A549 (cell line): ENCODE results near the gene RHD.
A peak's percentile ranks its signal among the peaks of the same experiment; 100 is the strongest.

ENCODE experiments used
- EP300 ChIP-seq, 2 experiments: fragments of >200 bp; sonication (Bioruptor Twin); formaldehyde crosslinking; IDR thresholded peaks; 2 replicates in 1 of 2; 3 replicates in 1 of 2; pipeline ENCODE4 v1.6.1; 2016 to 2017
- HOXA7 ChIP-seq: fragments of 250-450 bp; sonication (Bioruptor Pico); IDR thresholded peaks from 2 replicates; pipeline ENCODE4 v1.5.0; 2020; ENCODE audit warnings: mild to moderate bottlenecking, moderate library complexity
- JUN ChIP-seq, 2 experiments: fragments of >200 bp; sonication (Bioruptor Twin); formaldehyde crosslinking; IDR thresholded peaks; 2 replicates in 1 of 2; 3 replicates in 1 of 2; pipeline ENCODE4 v1.6.1; 2016 to 2017
- JUNB ChIP-seq: fragments of >200 bp; sonication (Bioruptor Twin); formaldehyde crosslinking; IDR thresholded peaks from 2 replicates; pipeline ENCODE4 v1.6.1; 2016
- ZNF302 ChIP-seq: fragments of 250-450 bp; sonication (Bioruptor Pico); IDR thresholded peaks from 2 replicates; pipeline ENCODE4 v1.9.0; 2021; ENCODE audit warnings: inconsistent platforms, mild to moderate bottlenecking, moderate library complexity
- TF ChIP-seq, protein P1 (sequence below): fragments of 150-350 bp; IDR thresholded peaks from 2 replicates; pipeline ENCODE4 v1.6.1; 2014; ENCODE audit warnings: low read depth, mild to moderate bottlenecking, low read length
- TF ChIP-seq, protein P2 (sequence below): fragments of >200 bp; sonication (Bioruptor Twin); formaldehyde crosslinking; IDR thresholded peaks from 3 replicates; pipeline ENCODE4 v1.5.1; 2016

GRCh38 chr1:25338188-25338981, 66.1 kb downstream of the RHD start, which contains the start of gene TMEM50A:
- no peak for TF ChIP-seq EP300 (IDR thresholded peaks at IDR 0.05)
- TF ChIP-seq, protein P1, sequence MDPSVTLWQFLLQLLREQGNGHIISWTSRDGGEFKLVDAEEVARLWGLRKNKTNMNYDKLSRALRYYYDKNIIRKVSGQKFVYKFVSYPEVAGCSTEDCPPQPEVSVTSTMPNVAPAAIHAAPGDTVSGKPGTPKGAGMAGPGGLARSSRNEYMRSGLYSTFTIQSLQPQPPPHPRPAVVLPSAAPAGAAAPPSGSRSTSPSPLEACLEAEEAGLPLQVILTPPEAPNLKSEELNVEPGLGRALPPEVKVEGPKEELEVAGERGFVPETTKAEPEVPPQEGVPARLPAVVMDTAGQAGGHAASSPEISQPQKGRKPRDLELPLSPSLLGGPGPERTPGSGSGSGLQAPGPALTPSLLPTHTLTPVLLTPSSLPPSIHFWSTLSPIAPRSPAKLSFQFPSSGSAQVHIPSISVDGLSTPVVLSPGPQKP = no peak
- no peak for TF ChIP-seq ZNF302 (CRISPR knock-in tag)
- TF ChIP-seq JUNB = no peak
- TF ChIP-seq, protein P2, sequence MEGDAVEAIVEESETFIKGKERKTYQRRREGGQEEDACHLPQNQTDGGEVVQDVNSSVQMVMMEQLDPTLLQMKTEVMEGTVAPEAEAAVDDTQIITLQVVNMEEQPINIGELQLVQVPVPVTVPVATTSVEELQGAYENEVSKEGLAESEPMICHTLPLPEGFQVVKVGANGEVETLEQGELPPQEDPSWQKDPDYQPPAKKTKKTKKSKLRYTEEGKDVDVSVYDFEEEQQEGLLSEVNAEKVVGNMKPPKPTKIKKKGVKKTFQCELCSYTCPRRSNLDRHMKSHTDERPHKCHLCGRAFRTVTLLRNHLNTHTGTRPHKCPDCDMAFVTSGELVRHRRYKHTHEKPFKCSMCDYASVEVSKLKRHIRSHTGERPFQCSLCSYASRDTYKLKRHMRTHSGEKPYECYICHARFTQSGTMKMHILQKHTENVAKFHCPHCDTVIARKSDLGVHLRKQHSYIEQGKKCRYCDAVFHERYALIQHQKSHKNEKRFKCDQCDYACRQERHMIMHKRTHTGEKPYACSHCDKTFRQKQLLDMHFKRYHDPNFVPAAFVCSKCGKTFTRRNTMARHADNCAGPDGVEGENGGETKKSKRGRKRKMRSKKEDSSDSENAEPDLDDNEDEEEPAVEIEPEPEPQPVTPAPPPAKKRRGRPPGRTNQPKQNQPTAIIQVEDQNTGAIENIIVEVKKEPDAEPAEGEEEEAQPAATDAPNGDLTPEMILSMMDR = no peak
- TF ChIP-seq JUN (IDR thresholded peaks at IDR 0.05) = peak in 1 of 2 experiments; percentile 70; a peak in 3 of 5 replicates
- no peak for TF ChIP-seq HOXA7 (CRISPR knock-in tag)
